Gastrocnemius medialis (tissue), 4 donors: ENCODE measurements around the gene LPCAT3. TPM values are rescaled to one million over a fixed set of nuclear protein-coding genes. Genes with fewer than 3 reads are reported as not detected.
"Not testable (repeated sequence)": the region's sequence is repeated elsewhere in the genome, so short reads cannot be mapped to it uniquely, and the experiment has no call there.

Source experiments
- ATAC-seq, 2 donors: fragments of 150-250 bp; one replicate each; pipeline ENCODE4 v1.9.1; 2016
- DNase-seq, 2 donors: peaks; one replicate each; pipeline ENCODE4 v3.0.0-alpha.2; 2019
- H3K27ac ChIP-seq, 4 donors: fragments of 200-600 bp; sonication (generic); 1 replicate in 1 of 4; 2 replicates in 3 of 4; pipeline ENCODE4 v1.5.1; 2016 to 2018; ENCODE audit warnings: mild to moderate bottlenecking in 2 of 4, moderate library complexity in 1 of 4
- H3K27me3 ChIP-seq, 3 donors: fragments of 200-600 bp; sonication (generic) in 2 of 3; 1 replicate in 1 of 3; 2 replicates in 2 of 3; pipeline versions ENCODE4 v1.5.1 to v1.6.0; 2016 to 2019; ENCODE audit warnings: mild to moderate bottlenecking in 1 of 3, moderate library complexity in 1 of 3
- H3K36me3 ChIP-seq, 2 donors: fragments of 200-600 bp; sonication (generic) in 1 of 2; one replicate each; pipeline ENCODE4 v1.5.1; 2017 to 2018
- H3K4me1 ChIP-seq, 2 donors: fragments of 200-600 bp; sonication (generic) in 1 of 2; one replicate each; pipeline ENCODE4 v1.5.1; 2016 to 2017; ENCODE audit warnings: mild to moderate bottlenecking in 2 of 2
- H3K4me3 ChIP-seq, 4 donors: fragments of 200-600 bp; sonication (generic) in 3 of 4; 1 replicate in 1 of 4; 2 replicates in 3 of 4; pipeline ENCODE4 v1.5.1; 2016 to 2019; ENCODE audit warnings: mild to moderate bottlenecking in 2 of 4
- H3K9me3 ChIP-seq, 3 donors: fragments of 200-600 bp; sonication (generic) in 2 of 3; 1 replicate in 1 of 3; 2 replicates in 2 of 3; pipeline ENCODE4 v1.5.1; 2016 to 2019
- POLR2A ChIP-seq, 2 donors: fragments of 450-650 bp; IDR thresholded peaks; one replicate each; pipeline ENCODE4 v1.6.1; 2017; ENCODE audit warnings: antibody characterized with exemption in 2 of 2, mild to moderate bottlenecking in 2 of 2, moderate library complexity in 2 of 2
- in situ Hi-C, 4 donors: fragments of 200-750 bp; cut with MboI; loops; one replicate each; pipeline versions ENCODE4 v1.15.0 to v1.8.0; 2017; ENCODE audit warnings: low sequenced_read_pairs in 4 of 4
- intact Hi-C: fragments of 100-400 bp; cut with DNase I; formaldehyde crosslinking; loops from one replicate; pipeline ENCODE4 v1.15.1; 2023; ENCODE audit warnings: low total_unique reads
- total RNA-seq, 4 donors: library from RNA; depleted of rRNA; stranded (reverse); fragments of >200 nt; gene quantifications; one replicate each; pipeline versions ENCODE4 v1.1.0 to v1.2.3, GENCODE V29; 2016
- TF ChIP-seq, protein P1 (sequence below), 5 experiments: fragments of 450-650 bp in 3 of 5; fragments of 200-600 bp in 2 of 5; sonication (generic) in 2 of 5; IDR thresholded peaks in 4 of 5; conservative IDR thresholded peaks in 1 of 5; 1 replicate in 4 of 5; 2 replicates in 1 of 5; pipeline ENCODE4 v1.5.1; 2016 to 2019; ENCODE audit warnings: antibody characterized with exemption in 5 of 5, mild to moderate bottlenecking in 3 of 5, moderate library complexity in 3 of 5

The LPCAT3 gene
- total RNA-seq, 4 donors from 2014 or later = 19.4 to 42.8 (median 36.7) TPM

DNA sequence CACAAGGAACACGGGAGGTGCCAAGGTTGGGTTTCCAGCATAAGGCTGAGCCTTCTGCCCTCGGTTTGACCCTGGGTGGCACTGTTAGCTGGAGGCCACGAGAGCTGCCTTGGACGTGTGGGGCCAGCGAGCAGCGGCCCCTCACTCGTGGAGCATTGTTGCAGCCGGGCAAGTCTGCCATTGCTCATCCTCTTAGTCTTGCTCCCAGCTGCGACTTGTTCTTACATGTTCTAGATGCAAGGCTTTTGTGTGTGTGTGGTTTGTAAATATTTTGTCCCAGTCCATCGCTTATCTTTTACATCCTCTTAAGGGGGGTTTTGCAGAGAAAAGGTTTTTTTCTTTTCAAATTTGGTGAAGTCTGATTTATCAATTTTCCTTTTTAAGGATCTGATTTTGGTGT is 21.1 kb upstream of the LPCAT3 start:
- TF ChIP-seq, protein P1, sequence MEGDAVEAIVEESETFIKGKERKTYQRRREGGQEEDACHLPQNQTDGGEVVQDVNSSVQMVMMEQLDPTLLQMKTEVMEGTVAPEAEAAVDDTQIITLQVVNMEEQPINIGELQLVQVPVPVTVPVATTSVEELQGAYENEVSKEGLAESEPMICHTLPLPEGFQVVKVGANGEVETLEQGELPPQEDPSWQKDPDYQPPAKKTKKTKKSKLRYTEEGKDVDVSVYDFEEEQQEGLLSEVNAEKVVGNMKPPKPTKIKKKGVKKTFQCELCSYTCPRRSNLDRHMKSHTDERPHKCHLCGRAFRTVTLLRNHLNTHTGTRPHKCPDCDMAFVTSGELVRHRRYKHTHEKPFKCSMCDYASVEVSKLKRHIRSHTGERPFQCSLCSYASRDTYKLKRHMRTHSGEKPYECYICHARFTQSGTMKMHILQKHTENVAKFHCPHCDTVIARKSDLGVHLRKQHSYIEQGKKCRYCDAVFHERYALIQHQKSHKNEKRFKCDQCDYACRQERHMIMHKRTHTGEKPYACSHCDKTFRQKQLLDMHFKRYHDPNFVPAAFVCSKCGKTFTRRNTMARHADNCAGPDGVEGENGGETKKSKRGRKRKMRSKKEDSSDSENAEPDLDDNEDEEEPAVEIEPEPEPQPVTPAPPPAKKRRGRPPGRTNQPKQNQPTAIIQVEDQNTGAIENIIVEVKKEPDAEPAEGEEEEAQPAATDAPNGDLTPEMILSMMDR (IDR thresholded peaks at IDR 0.05 in 4 of 5, conservative IDR thresholded peaks at IDR 0.05 in 1 of 5) = no peak
- TF ChIP-seq POLR2A (IDR thresholded peaks at IDR 0.05) = no peak

DNA sequence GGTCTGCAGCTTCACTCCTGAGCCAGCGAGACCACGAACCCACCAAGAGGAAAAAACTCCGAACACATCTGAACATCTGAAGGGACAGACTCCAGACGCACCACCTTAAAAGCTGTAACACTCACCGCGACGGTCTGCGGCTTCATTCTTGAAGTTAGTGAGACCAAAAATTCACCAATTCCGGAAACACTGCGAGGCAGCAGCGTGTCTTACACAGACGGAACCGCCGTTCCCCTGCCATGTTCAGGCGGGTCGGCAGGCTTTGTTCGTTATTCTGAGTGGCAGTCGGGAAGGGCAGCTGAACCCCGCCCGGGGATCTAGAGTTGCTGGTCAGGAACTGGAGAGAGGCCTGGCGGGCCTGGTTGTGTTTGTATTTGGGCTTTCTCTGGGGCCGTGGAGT is 20.3 kb upstream of the LPCAT3 start:
- ATAC-seq = no peak
- no peak overlapping the region for H3K4me3 ChIP-seq
- intact Hi-C loops (no loop called here), in situ Hi-C loops (no loop called here)
- H3K9me3 ChIP-seq = no peaks in the 10 kb centered on the region
- H3K4me1 ChIP-seq = no peaks in the 10 kb centered on the region
- TF ChIP-seq, protein P1 (IDR thresholded peaks at IDR 0.05 in 4 of 5, conservative IDR thresholded peaks at IDR 0.05 in 1 of 5) = no peak
- TF ChIP-seq POLR2A (IDR thresholded peaks at IDR 0.05) = no peak
- H3K36me3 ChIP-seq = no peaks in the 10 kb centered on the region
- no peak for DNase-seq
- no peaks in the 10 kb centered on the region for H3K27me3 ChIP-seq
- H3K27ac ChIP-seq = no peak overlapping the region

More for the DNA sequence above, 21.1 kb upstream of the LPCAT3 start:
- in situ Hi-C loops = no loop called here
- intact Hi-C loops = no loop called here
- no peak overlapping the region for H3K27ac ChIP-seq
- H3K4me3 ChIP-seq = no peak overlapping the region
- H3K36me3 ChIP-seq = no peaks in the 10 kb centered on the region
- H3K9me3 ChIP-seq = no peaks in the 10 kb centered on the region
- DNase-seq = no peak
- no peak for ATAC-seq
- no peaks in the 10 kb centered on the region for H3K27me3 ChIP-seq
- no peaks in the 10 kb centered on the region for H3K4me1 ChIP-seq

DNA sequence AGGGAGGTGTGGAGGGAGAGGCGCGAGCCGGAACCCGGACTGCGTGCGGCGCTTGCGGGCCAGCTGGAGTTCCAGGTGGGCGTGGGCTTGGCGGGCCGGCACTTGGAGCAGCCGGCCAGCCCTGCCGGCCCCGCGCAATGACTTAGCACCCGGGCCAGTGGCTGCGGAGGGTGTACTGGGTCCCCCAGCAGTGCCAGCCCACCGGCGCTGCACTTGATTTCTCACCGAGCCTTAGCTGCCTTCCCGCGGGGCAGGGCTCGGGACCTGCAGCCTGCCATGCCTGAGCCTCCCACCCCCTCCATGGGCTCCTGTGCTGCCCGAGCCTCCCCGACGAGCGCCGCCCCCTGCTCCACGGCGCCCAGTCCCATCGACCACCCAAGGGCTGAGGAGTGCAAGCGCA is 19.1 kb upstream of the LPCAT3 start:
- in situ Hi-C loops, H3K9me3 ChIP-seq, ATAC-seq, intact Hi-C loops, H3K27me3 ChIP-seq, DNase-seq, H3K27ac ChIP-seq, H3K36me3 ChIP-seq, H3K4me3 ChIP-seq, H3K4me1 ChIP-seq: not testable (repeated sequence)

DNA sequence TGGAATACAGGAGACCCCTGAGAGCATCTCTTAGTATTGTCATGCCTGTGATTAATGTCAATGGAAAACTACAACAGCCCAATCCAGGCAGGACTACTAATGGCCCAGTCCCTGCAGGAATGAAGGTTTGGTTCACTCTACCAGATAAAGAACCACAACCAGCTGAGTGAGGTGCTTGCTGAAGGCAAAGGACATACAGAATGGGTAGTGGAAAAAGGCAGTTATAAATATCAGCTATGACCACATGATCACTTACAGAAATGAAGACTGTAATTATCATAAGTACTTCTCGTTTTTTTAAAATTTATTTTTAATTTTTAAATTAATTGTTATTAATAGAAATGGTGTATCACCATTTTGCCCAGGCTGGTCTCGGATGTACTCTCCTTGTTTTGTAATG is 17.2 kb upstream of the LPCAT3 start:
- intact Hi-C loops = no loop called here
- TF ChIP-seq, protein P1 (IDR thresholded peaks at IDR 0.05 in 4 of 5, conservative IDR thresholded peaks at IDR 0.05 in 1 of 5) = no peak
- no peak for TF ChIP-seq POLR2A (IDR thresholded peaks at IDR 0.05)
- ATAC-seq = no peak
- Histone ChIP-seq H3K27ac (no peak overlapping the region), H3K9me3 (no peaks in the 10 kb centered on the region), H3K27me3 (no peaks in the 10 kb centered on the region), H3K4me3 (no peak overlapping the region), H3K36me3 (no peaks in the 10 kb centered on the region), H3K4me1 (no peaks in the 10 kb centered on the region)
- DNase-seq = no peak
- in situ Hi-C loops = no loop called here

DNA sequence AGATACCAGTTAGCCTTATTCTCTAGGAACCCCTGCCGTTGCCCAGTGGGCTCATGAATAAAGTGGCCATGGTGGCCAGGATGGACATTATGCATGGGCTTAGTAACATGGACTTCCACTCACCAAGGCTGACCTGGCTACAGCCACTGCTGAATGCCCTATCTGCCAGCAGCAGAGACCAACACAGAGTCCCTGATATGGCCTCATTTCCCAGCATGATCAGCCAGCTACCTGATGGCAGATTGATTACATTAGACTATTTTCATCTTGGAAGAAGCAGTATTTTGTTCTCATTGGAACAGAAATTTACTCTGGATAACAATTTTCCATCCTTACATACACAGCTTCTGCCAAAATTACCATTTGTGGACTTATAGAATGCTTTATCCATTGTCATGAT is 16.2 kb upstream of the LPCAT3 start:
- ATAC-seq (no peak), DNase-seq (no peak)
- H3K4me3 ChIP-seq = no peak overlapping the region
- no peaks in the 10 kb centered on the region for H3K9me3 ChIP-seq
- in situ Hi-C loops = no loop called here
- no peak overlapping the region for H3K27ac ChIP-seq
- H3K4me1 ChIP-seq = no peaks in the 10 kb centered on the region
- TF ChIP-seq POLR2A (IDR thresholded peaks at IDR 0.05) = no peak
- TF ChIP-seq, protein P1 (IDR thresholded peaks at IDR 0.05 in 4 of 5, conservative IDR thresholded peaks at IDR 0.05 in 1 of 5) = no peak
- no peaks in the 10 kb centered on the region for H3K27me3 ChIP-seq
- H3K36me3 ChIP-seq = no peaks in the 10 kb centered on the region
- intact Hi-C loops = no loop called here
